ENCODE results near the gene SMARCD1. TPM values are rescaled to one million over a fixed set of nuclear protein-coding genes. Genes with fewer than 3 reads are reported as not detected.
"Not testable (repeated sequence)": the region's sequence is repeated elsewhere in the genome, so short reads cannot be mapped to it uniquely, and the experiment has no call there.

SMARCD1 gene
- total RNA-seq, 1 donor from 2014 or later = 121 TPM

DNA sequence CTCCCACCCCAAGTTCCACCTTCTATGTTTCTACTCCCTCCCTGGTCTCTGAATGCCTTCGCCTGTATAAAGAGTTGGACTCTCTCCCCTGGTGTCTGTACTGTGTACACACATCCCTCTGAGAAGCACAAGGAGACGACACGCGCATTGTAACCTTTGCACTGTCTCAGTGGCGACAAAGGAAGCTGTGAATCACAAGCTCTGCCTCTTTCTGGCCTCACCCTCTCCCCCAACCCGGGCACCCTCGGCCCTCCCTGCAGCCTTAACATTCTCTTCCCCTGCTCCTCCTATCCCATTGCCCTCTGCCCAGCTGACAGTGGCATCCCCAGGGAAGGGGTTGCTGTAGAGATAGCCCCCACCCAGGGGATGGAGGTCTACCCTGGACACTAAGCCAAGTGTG is 2.5 kb upstream of the SMARCD1 start:
- peak overlapping the region; percentile 59 for H3K27ac Mint-ChIP-seq
- peak overlapping the region; percentile 1 for H3K4me3 Mint-ChIP-seq
- peaks cover 21% of the 10 kb centered on the region for H3K4me1 Mint-ChIP-seq

GRCh38 chr12:50083301-50083700 is 1.8 kb upstream of the SMARCD1 start:
- Histone ChIP-seq H3K79me2 (ENCODE audit: low read depth) (peaks cover 38% of the 10 kb centered on the region), H3K27me3 (peaks cover 15% of the 10 kb centered on the region), H3K36me3 (peaks cover 5% of the 10 kb centered on the region), H3K4me2 (no peak overlapping the region), H3K4me1 (peaks cover 3% of the 10 kb centered on the region), H4K20me1 (ENCODE audit: low read depth) (peaks cover 26% of the 10 kb centered on the region), H3F3A (ENCODE audit: low read depth) (peaks cover 33% of the 10 kb centered on the region), H3K9ac (no peak overlapping the region), H2AFZ (replicated peaks) (no peak overlapping the region), H3K27ac (no peak overlapping the region), H3K4me3 (no peak overlapping the region), H3K9me3 (ENCODE audit: low read depth) (no peaks in the 10 kb centered on the region)
- H3K27me3 Mint-ChIP-seq (ENCODE audit: insufficient read depth, low read depth) = peaks cover 4% of the 10 kb centered on the region
- peak overlapping the region; percentile 76 for H3K4me3 Mint-ChIP-seq
- DNase-seq (ENCODE audit: low spot score) = no peak
- H3K4me1 Mint-ChIP-seq = peaks cover 21% of the 10 kb centered on the region
- H3K9me3 Mint-ChIP-seq = no peaks in the 10 kb centered on the region
- H3K36me3 Mint-ChIP-seq = peaks cover 11% of the 10 kb centered on the region
- peak overlapping the region; percentile 15 for H3K27ac Mint-ChIP-seq
- TF ChIP-seq CTCF (IDR thresholded peaks at IDR 0.05) (no peak), EZH2phosphoT487 (IDR thresholded peaks at IDR 0.05) (no peak), EZH2 (IDR thresholded peaks at IDR 0.05) (no peak)

More for the DNA sequence above, 2.5 kb upstream of the SMARCD1 start:
- Mint-ChIP-seq H3K36me3 (peaks cover 8% of the 10 kb centered on the region), H3K9me3 (no peaks in the 10 kb centered on the region), H3K27me3 (ENCODE audit: insufficient read depth, low read depth) (peaks cover 2% of the 10 kb centered on the region)
- TF ChIP-seq EZH2 (IDR thresholded peaks at IDR 0.05) (no peak), CTCF (IDR thresholded peaks at IDR 0.05) (no peak), EZH2phosphoT487 (IDR thresholded peaks at IDR 0.05) (no peak)
- Histone ChIP-seq H3K4me1 (peaks cover 3% of the 10 kb centered on the region), H3K4me3 (no peak overlapping the region), H3K36me3 (peaks cover 5% of the 10 kb centered on the region), H3F3A (ENCODE audit: low read depth) (peaks cover 26% of the 10 kb centered on the region), H3K9me3 (ENCODE audit: low read depth) (no peaks in the 10 kb centered on the region), H3K27ac (no peak overlapping the region), H3K9ac (no peak overlapping the region), H2AFZ (replicated peaks) (no peak overlapping the region), H3K27me3 (peaks cover 15% of the 10 kb centered on the region), H3K4me2 (no peak overlapping the region), H3K79me2 (ENCODE audit: low read depth) (peaks cover 31% of the 10 kb centered on the region), H4K20me1 (ENCODE audit: low read depth) (peaks cover 21% of the 10 kb centered on the region)
- no peak for DNase-seq (ENCODE audit: low spot score)

GRCh38 chr12:50084409-50084774 is 750 bp upstream of the SMARCD1 start:
- H3K9me3 Mint-ChIP-seq; H3K27me3 Mint-ChIP-seq (ENCODE audit: insufficient read depth, low read depth); DNase-seq (ENCODE audit: low spot score); H3K27ac ChIP-seq; H3K9ac ChIP-seq; H3K9me3 ChIP-seq (ENCODE audit: low read depth); H3K4me1 ChIP-seq: not testable (repeated sequence)
- H3K4me2 ChIP-seq = peak overlapping the region; percentile 78
- H3K4me1 Mint-ChIP-seq = peaks cover 21% of the 10 kb centered on the region
- peak overlapping the region; percentile 94 for H2AFZ ChIP-seq (replicated peaks)
- peaks cover 35% of the 10 kb centered on the region for H3F3A ChIP-seq (ENCODE audit: low read depth)
- peaks cover 46% of the 10 kb centered on the region for H3K79me2 ChIP-seq (ENCODE audit: low read depth)
- H3K27me3 ChIP-seq = peaks cover 15% of the 10 kb centered on the region
- H3K27ac Mint-ChIP-seq = peak overlapping the region; percentile 83
- peaks cover 35% of the 10 kb centered on the region for H4K20me1 ChIP-seq (ENCODE audit: low read depth)
- peaks cover 16% of the 10 kb centered on the region for H3K36me3 Mint-ChIP-seq
- H3K4me3 ChIP-seq = peak overlapping the region; percentile 82
- peak overlapping the region; percentile 97 for H3K4me3 Mint-ChIP-seq
- H3K36me3 ChIP-seq = peaks cover 12% of the 10 kb centered on the region

DNA sequence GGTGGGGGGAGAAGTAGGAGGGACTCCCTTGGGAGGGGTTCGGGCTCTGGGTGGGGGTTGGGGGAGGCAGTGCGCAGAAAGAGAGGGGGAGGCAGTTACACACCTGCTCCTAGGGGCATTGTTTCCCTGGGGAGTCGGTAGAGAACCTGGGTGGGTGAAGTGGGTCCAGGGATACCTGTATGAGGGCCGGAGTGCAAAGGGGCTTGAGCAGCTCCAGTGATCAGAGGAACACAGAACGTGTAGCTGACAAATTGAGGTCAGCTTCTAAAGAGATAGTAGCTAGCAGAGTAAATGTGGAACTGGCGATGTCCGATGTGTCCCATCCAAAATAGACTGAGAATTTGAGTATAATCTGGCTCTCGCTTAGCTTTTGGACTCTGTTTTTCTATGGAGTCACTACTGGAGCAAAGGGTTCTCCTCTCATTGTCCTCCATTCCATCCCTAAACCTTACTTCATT is 502 bp downstream of the SMARCD1 start:
- Histone ChIP-seq H3K27ac (peak overlapping the region; percentile 95), H3K9me3 (ENCODE audit: low read depth) (no peaks in the 10 kb centered on the region), H4K20me1 (ENCODE audit: low read depth) (peaks cover 41% of the 10 kb centered on the region), H3K4me1 (peaks cover 3% of the 10 kb centered on the region), H3K79me2 (ENCODE audit: low read depth) (peaks cover 50% of the 10 kb centered on the region), H3K36me3 (peaks cover 17% of the 10 kb centered on the region), H3K9ac (peak overlapping the region; percentile 96), H3K4me2 (peak overlapping the region; percentile 89), H3K4me3 (peak overlapping the region; percentile 82), H3F3A (ENCODE audit: low read depth) (peaks cover 35% of the 10 kb centered on the region), H2AFZ (replicated peaks) (peak overlapping the region; percentile 80), H3K27me3 (peaks cover 9% of the 10 kb centered on the region)
- Mint-ChIP-seq H3K36me3 (peaks cover 20% of the 10 kb centered on the region), H3K9me3 (no peaks in the 10 kb centered on the region), H3K27ac (peak overlapping the region; percentile 91), H3K4me3 (peak overlapping the region; percentile 97), H3K4me1 (peaks cover 21% of the 10 kb centered on the region), H3K27me3 (ENCODE audit: insufficient read depth, low read depth) (peaks cover 4% of the 10 kb centered on the region)
- DNase-seq (ENCODE audit: low spot score) = no peak
- no peak for TF ChIP-seq EZH2 (IDR thresholded peaks at IDR 0.05)
- TF ChIP-seq EZH2phosphoT487 (IDR thresholded peaks at IDR 0.05) = no peak
- TF ChIP-seq CTCF (IDR thresholded peaks at IDR 0.05) = no peak
